ENCODE data around the gene THAP12.

THAP12 gene

DNA sequence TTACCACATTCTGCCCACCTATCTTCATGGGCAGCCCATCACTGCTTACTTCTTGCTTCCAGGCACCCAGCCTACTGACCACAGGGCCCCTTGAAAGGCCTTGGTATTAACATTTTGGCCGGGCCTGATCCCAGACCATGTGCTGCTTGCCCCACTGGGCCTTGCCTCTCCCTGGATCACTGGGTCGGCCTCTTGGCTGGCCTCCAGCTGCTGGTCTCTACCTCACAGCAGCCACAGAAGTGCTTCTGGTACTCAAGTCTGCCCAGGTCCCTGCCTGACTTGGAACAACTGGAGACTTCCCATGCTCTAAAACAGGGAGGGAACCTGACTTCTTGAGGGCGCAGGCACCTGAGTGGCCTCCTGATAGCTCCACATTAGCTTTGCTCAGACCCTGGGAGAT lies 63.6 kb downstream of the THAP12 start:
- H3K4me3 ChIP-seq (ENCODE audit: control insufficient read depth, low read depth, low read length) = no peak overlapping the region
- no peak for DNase-seq (ENCODE audit: low read depth)
- TF ChIP-seq, protein P1, sequence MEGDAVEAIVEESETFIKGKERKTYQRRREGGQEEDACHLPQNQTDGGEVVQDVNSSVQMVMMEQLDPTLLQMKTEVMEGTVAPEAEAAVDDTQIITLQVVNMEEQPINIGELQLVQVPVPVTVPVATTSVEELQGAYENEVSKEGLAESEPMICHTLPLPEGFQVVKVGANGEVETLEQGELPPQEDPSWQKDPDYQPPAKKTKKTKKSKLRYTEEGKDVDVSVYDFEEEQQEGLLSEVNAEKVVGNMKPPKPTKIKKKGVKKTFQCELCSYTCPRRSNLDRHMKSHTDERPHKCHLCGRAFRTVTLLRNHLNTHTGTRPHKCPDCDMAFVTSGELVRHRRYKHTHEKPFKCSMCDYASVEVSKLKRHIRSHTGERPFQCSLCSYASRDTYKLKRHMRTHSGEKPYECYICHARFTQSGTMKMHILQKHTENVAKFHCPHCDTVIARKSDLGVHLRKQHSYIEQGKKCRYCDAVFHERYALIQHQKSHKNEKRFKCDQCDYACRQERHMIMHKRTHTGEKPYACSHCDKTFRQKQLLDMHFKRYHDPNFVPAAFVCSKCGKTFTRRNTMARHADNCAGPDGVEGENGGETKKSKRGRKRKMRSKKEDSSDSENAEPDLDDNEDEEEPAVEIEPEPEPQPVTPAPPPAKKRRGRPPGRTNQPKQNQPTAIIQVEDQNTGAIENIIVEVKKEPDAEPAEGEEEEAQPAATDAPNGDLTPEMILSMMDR (conservative IDR thresholded peaks at IDR 0.05; ENCODE audit: control insufficient read depth, insufficient read depth, low read depth, low read length) = no peak

DNA sequence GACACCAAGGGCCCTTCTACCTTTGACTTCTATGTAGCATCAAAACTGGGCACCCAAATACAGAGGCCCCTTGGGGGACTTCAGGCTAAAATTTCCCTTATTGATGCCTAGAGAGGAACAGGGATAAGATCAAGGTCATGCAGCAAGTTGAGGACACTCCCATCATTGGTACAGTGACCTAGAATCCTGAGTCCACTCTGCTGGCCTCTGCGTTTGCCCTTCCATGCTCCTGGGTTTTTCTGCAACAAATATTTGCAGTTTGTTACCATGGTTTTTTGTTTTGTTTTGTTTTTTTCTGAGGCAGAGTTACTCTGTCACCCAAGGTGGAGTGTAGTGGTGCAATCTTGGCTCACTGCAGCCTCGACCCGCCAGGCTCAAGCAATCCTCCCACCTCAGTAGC lies 64.2 kb downstream of the THAP12 start:
- TF ChIP-seq, protein P1 (conservative IDR thresholded peaks at IDR 0.05; ENCODE audit: control insufficient read depth, insufficient read depth, low read depth, low read length) = no peak
- no peak overlapping the region for H3K4me3 ChIP-seq (ENCODE audit: control insufficient read depth, low read depth, low read length)
- no peak for DNase-seq (ENCODE audit: low read depth)

DNA sequence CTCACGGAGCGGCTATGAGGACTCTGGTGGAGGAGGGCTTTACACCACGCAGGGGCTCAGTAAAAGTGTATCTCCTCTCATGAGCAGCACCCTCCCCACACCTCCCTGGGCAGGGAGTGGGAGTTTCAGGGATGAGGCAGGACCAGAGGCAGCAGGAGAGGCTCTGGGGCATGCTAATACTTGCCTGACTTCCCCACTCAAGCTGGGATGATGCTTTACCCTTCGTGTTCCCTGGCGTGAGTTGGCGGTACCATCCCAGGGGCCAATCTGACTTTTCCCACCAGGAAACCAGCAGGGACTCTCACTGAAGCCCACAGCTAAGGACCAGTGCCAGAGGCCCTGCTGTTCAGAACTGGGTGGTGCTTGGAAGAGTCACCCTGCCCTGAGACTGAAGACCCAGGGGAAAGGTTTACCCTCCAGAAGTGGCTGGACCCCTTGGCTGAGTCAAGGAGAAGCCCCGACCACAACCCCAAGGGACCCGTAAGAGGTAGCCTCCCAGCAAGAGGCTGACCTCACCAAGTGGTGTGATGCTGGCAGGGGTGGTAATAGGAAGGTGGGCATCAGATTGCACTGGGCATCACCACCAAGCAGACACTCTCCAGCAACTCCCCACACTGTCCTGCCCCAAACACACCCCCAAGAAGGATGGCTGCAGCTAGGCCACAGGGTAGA lies 65.6 kb downstream of the THAP12 start:
- DNase-seq (ENCODE audit: low read depth) = no peak
- TF ChIP-seq, protein P1 (conservative IDR thresholded peaks at IDR 0.05; ENCODE audit: control insufficient read depth, insufficient read depth, low read depth, low read length) = no peak
- H3K4me3 ChIP-seq (ENCODE audit: control insufficient read depth, low read depth, low read length) = no peak overlapping the region

DNA sequence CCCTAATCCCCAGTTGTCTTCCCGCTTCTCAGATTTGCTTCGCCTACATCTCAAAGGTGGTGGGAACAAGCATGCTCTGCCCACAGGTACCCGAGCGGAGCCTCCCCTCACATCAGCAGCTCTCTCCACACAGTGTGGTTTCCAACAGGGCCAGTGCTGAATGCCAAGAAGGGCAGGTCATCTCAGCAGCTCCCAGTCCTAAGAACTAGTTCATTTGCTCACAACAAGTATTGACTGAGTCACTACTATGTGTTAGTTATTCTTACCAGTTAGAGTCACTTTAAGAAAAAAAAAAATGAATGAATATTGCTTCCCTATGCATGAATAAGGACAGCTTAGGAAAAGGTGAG lies 66.2 kb downstream of the THAP12 start:
- TF ChIP-seq, protein P1 (conservative IDR thresholded peaks at IDR 0.05; ENCODE audit: control insufficient read depth, insufficient read depth, low read depth, low read length) = no peak
- DNase-seq (ENCODE audit: low read depth) = peak; percentile 40
- H3K4me3 ChIP-seq (ENCODE audit: control insufficient read depth, low read depth, low read length) = no peak overlapping the region

DNA sequence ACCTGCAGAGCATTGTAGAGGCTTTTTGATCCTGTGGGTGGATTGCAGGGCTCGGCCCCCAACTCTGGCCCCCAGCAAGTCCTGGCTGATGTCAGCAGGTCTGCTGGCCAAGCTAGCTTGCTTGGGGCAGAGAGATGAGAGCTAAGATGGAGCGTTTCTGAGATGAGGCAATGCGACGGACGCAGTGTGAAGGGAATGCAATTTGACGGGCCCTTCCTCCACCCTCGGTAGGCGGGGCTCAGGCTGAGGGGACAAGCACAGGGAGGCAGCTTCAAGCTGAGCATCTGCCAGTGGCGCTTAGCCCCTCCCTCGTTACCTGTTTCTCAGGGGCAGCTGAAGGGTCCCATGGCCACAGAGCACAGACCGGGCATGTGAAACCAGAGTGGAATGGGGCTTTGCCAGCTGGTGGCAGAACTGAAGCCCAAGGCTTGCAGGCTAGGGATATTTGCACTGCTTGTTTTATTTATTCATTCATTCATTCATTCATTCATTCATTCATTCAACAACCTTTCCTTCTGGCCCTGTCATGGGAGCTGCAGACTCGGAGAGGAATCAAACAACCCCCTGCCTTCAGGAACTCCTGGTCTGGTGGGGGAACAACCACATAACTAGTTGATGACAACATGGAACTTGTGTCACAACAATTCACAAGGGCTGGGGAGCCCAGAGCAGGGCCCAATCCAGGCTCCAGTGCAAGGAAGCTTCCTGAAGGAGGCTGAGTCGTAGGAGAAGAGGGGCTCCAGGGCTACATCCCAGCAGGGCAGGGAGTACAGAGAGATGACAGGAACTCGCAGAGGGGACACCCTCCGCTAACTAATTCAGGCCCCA lies 66.8 kb downstream of the THAP12 start:
- no peak for DNase-seq (ENCODE audit: low read depth)
- TF ChIP-seq, protein P1 (conservative IDR thresholded peaks at IDR 0.05; ENCODE audit: control insufficient read depth, insufficient read depth, low read depth, low read length) = no peak
- no peak overlapping the region for H3K4me3 ChIP-seq (ENCODE audit: control insufficient read depth, low read depth, low read length)

DNA sequence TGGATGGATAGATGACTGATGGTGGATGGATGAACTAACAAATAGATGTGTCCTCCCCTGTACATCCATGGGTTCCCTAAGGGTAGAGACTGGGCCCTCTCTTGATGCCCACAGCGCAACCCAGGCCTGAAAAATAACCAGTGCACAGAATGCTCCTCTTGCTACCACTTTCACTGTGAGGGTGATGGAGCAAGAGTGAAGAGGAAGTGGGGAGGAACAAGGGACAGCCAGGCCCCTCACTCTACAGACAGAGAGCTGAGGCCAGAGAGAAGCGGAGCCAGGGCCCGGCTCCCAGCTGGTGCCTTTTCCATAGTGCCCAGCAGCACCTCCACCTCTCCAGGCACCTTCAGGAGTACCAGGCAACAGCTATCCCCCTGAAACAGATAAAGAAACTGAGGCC lies 67.7 kb downstream of the THAP12 start:
- TF ChIP-seq, protein P1 (conservative IDR thresholded peaks at IDR 0.05; ENCODE audit: control insufficient read depth, insufficient read depth, low read depth, low read length) = no peak
- DNase-seq (ENCODE audit: low read depth) = no peak
- no peak overlapping the region for H3K4me3 ChIP-seq (ENCODE audit: control insufficient read depth, low read depth, low read length)

Data from fibroblast of mammary gland (primary cell).